HTR-8/SVneo (cell line): Measurements from ENCODE around the gene SUPT4H1.

Experiments
- DNase-seq: peaks from one replicate; pipeline ENCODE4 v3.0.0; 2011; ENCODE audit warnings: low spot score, mixed read lengths; ENCODE audit not compliant: insufficient read length
- FAIRE-seq: peaks from 2 replicates; lab custom pipeline; 2011; peaks lifted over from hg19 to GRCh38; lab: Jason Lieb, UNC

Gene SUPT4H1

GRCh38 chr17:58309918-58310259, 42.1 kb downstream of the SUPT4H1 start:
- DNase-seq (no peak), FAIRE-seq (no peak)

- no peak for DNase-seq
- no peak for FAIRE-seq
Measured at GRCh38 chr17:58308985-58309917, 42.8 kb downstream of the SUPT4H1 start.

- FAIRE-seq, result peak; percentile 67
- no peak for DNase-seq
Measured at GRCh38 chr17:58308173-58308984, 43.6 kb downstream of the SUPT4H1 start.

- no peak for DNase-seq
- FAIRE-seq, result no peak
Measured at GRCh38 chr17:58307468-58308172, 44.4 kb downstream of the SUPT4H1 start.

GRCh38 chr17:58306131-58306951, 45.7 kb downstream of the SUPT4H1 start:
- peak; percentile 40 for FAIRE-seq
- DNase-seq, result no peak

- DNase-seq (no peak), FAIRE-seq (no peak)
Measured at GRCh38 chr17:58305626-58306025, 46.4 kb downstream of the SUPT4H1 start.

GRCh38 chr17:58304750-58305486, 47.1 kb downstream of the SUPT4H1 start:
- DNase-seq (no peak), FAIRE-seq (peak; percentile 36)

- peak; percentile 89 for DNase-seq
- FAIRE-seq, result peak; percentile 82
Measured at GRCh38 chr17:58303971-58304749, 47.8 kb downstream of the SUPT4H1 start.

GRCh38 chr17:58302919-58303585, 48.9 kb downstream of the SUPT4H1 start:
- DNase-seq, result no peak
- FAIRE-seq, result no peak

GRCh38 chr17:58302171-58302918, 49.7 kb downstream of the SUPT4H1 start:
- no peak for DNase-seq
- FAIRE-seq, result peak; percentile 57

- FAIRE-seq (peak; percentile 26), DNase-seq (no peak)
Measured at GRCh38 chr17:58301504-58302150, 50.4 kb downstream of the SUPT4H1 start.

- no peak for DNase-seq
- FAIRE-seq, result peak; percentile 28
Measured at GRCh38 chr17:58300336-58300735, 51.7 kb downstream of the SUPT4H1 start.
